Measurements from ENCODE around the gene PCID2. TPM values are rescaled to one million over a fixed set of nuclear protein-coding genes. Genes with fewer than 3 reads are reported as not detected.

Gene PCID2
- total RNA-seq, 3 donors from 2014 or later: 50.2 to 79.2 (median 76.7) TPM

DNA sequence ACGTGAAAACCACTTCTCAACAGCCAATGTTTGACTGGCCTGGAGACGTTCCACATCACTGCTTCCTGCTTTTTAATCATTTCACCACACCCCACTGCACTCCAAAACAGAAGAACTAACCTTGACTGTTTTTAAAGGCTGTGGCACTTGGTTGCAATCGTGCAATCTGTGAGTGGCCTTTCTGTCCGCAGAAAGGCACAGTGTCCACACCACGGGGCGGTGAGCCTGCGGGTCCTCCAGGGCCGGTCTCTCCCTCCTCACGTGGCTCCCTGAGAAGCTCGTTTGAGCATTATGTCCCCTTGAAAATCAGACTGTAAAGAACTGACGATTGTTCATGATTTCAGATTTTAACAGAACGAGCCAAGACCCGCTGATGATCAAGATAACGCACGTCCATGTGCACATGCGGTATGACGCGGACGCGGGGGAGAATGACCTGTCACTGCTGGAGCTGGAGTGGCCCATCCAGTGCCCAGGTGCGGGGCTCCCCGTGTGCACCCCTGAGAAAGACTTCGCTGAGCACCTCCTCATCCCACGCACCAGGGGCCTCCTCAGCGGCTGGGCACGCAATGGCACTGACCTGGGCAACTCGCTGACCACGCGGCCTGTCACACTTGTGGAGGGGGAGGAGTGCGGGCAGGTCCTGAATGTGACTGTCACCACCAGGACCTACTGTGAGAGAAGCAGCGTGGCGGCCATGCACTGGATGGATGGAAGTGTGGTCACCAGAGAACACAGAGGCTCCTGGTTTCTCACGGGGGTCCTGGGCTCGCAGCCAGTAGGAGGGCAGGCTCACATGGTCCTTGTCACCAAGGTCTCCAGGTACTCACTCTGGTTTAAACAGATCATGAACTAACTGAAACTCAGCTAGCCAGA, 37.0 kb downstream of the PCID2 start:
- Histone ChIP-seq H3K9me3 (no peaks in the 10 kb centered on the region), H3K4me3 (no peak overlapping the region), H3K27ac (no peak overlapping the region), H3K4me1 (no peaks in the 10 kb centered on the region), H3K27me3 (no peaks in the 10 kb centered on the region), H3K36me3 (peaks cover 3% of the 10 kb centered on the region)
- intact Hi-C loops (cut with DNase I; ENCODE audit: low total_unique reads): no loop called here
- no peak for DNase-seq (ENCODE audit: low spot score in 2 of 2)
- no peak for TF ChIP-seq POLR2AphosphoS5 (IDR thresholded peaks at IDR 0.05)
- TF ChIP-seq, protein P1, sequence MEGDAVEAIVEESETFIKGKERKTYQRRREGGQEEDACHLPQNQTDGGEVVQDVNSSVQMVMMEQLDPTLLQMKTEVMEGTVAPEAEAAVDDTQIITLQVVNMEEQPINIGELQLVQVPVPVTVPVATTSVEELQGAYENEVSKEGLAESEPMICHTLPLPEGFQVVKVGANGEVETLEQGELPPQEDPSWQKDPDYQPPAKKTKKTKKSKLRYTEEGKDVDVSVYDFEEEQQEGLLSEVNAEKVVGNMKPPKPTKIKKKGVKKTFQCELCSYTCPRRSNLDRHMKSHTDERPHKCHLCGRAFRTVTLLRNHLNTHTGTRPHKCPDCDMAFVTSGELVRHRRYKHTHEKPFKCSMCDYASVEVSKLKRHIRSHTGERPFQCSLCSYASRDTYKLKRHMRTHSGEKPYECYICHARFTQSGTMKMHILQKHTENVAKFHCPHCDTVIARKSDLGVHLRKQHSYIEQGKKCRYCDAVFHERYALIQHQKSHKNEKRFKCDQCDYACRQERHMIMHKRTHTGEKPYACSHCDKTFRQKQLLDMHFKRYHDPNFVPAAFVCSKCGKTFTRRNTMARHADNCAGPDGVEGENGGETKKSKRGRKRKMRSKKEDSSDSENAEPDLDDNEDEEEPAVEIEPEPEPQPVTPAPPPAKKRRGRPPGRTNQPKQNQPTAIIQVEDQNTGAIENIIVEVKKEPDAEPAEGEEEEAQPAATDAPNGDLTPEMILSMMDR (IDR thresholded peaks at IDR 0.05): no peak
- no peak for TF ChIP-seq POLR2A (IDR thresholded peaks at IDR 0.05)

DNA sequence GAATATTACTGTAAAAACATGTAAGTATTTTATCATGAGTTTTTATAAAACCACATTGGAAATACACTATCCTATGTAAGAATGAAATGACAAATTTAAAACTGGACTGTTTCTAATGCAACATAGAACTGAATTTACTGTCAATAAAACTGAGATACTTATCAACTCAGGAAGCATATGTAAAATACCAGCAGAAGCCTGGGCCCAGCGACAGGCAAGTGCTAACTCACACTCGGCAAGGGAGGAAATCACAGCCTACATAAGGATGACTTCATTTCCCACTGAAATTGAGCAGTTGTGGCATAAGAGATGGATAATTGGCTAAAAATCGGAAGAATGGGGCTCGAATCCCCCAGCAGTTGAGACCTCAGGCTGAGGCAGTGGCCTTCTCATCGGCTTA, 38.0 kb downstream of the PCID2 start:
- DNase-seq (ENCODE audit: low spot score in 2 of 2): no peak
- no peaks in the 10 kb centered on the region for H3K27me3 ChIP-seq

DNA sequence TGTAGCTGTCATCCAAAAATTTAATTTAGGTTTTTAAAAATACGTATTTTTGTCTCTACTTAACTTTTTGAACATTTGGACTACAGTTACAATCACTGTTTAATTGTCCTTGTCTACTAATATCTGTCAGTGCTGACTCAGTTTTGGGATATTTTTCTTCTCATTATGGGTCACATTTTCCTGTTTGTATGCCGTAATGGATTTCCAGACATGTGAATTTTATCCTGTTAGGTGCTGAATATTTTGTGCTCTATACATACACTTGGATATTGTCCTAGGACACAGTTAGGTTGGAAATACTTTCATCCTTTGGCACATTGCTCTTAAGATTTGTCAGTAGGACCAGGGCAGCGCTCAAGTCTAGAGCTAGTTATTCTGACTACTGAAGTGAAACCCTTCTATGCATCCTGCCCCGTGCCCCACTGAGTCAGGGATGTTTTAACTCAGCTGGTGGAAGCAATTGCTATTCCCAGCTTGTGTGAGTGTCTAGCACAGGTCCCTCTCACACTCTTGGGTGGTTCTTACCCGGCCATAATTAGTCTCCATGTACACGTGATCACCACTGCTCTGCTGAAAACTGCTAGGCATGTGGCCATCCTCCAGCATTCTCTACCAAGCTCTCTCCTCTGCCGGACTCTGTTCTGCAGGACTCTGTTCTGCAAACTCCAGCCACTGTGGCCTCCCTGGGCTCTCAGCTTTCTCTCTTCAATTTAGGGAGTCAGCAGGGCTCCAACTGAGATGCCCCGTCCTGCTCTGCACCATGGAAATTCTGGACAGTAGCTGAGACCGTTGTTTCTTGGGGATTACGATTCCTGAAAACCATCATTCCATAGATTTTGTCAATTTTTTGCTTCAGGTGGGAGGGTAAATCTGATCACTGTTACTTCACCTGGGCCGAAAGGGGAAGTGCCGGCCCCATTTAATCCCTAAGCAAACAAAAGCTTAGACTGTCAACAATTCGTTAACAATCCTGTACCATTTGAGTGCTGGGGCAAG, 38.9 kb downstream of the PCID2 start:
- no peaks in the 10 kb centered on the region for H3K9me3 ChIP-seq
- TF ChIP-seq POLR2A (IDR thresholded peaks at IDR 0.05) (no peak), POLR2AphosphoS5 (IDR thresholded peaks at IDR 0.05) (no peak)
- TF ChIP-seq, protein P1 (IDR thresholded peaks at IDR 0.05): no peak
- H3K27me3 ChIP-seq: no peaks in the 10 kb centered on the region
- H3K4me3 ChIP-seq: no peak overlapping the region
- intact Hi-C loops (cut with DNase I; ENCODE audit: low total_unique reads): no loop called here
- no peak overlapping the region for H3K27ac ChIP-seq
- H3K36me3 ChIP-seq: no peaks in the 10 kb centered on the region
- no peak for DNase-seq (ENCODE audit: low spot score in 2 of 2)
- H3K4me1 ChIP-seq: no peaks in the 10 kb centered on the region

More for the DNA sequence above, 38.0 kb downstream of the PCID2 start:
- Histone ChIP-seq H3K4me1 (no peaks in the 10 kb centered on the region), H3K4me3 (no peak overlapping the region), H3K27ac (no peak overlapping the region), H3K36me3 (no peaks in the 10 kb centered on the region), H3K9me3 (no peaks in the 10 kb centered on the region)
- TF ChIP-seq POLR2A (IDR thresholded peaks at IDR 0.05) (no peak), POLR2AphosphoS5 (IDR thresholded peaks at IDR 0.05) (no peak)
- intact Hi-C loops (cut with DNase I; ENCODE audit: low total_unique reads): no loop called here

DNA sequence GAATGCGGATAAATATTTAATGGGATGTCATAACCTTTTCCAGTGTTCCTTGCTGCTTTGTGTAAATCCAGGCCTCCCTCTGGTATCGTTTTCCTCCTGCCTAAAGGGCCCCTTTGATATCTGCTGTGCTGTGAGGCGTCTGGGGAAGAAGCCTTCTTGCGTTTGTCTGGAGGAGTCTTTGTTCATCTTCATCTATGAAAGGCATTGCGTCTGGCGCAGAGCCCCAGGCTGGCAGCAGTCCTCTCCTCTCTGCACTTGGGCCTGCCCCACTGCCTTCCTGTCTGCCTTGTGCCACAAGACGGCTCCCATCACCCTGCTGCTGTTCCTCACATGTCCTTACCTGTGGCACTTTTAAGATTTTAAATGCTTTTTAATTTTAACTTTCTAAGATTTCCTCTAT, 40.3 kb downstream of the PCID2 start:
- intact Hi-C loops (cut with DNase I; ENCODE audit: low total_unique reads): no loop called here
- no peaks in the 10 kb centered on the region for H3K36me3 ChIP-seq
- TF ChIP-seq, protein P1 (IDR thresholded peaks at IDR 0.05): no peak
- TF ChIP-seq POLR2AphosphoS5 (IDR thresholded peaks at IDR 0.05) (no peak), POLR2A (IDR thresholded peaks at IDR 0.05) (no peak)
- DNase-seq (ENCODE audit: low spot score in 2 of 2): no peak
- H3K27me3 ChIP-seq: peaks cover 0 to 4% of the 10 kb centered on the region in 2 donors
- no peak overlapping the region for H3K27ac ChIP-seq
- no peaks in the 10 kb centered on the region for H3K9me3 ChIP-seq
- no peaks in the 10 kb centered on the region for H3K4me1 ChIP-seq
- no peak overlapping the region for H3K4me3 ChIP-seq

DNA sequence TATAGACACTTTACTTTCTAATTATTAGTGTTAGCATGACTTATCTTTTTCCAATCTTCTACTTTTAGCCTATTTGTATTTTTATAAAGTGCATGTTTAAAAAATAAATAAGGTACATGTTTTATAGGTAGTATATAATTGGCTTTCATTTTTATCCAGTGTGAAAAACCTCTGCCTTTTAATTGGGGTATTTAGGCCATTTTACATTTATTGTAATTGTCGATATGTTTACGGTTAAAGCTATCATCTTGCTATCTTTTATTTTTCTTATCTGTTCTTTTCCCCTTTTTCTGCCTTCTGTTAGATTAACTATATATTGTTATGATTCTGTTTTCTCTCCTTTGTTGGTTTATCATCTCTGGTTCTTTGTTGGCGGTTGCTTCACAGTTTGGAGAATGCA, 40.9 kb downstream of the PCID2 start:
- no peak for TF ChIP-seq POLR2AphosphoS5 (IDR thresholded peaks at IDR 0.05)
- TF ChIP-seq, protein P1 (IDR thresholded peaks at IDR 0.05): no peak
- TF ChIP-seq POLR2A (IDR thresholded peaks at IDR 0.05): no peak
- H3K9me3 ChIP-seq: no peaks in the 10 kb centered on the region
- no peak for DNase-seq (ENCODE audit: low spot score in 2 of 2)
- H3K27ac ChIP-seq: no peak overlapping the region
- H3K4me1 ChIP-seq: no peaks in the 10 kb centered on the region
- intact Hi-C loops (cut with DNase I; ENCODE audit: low total_unique reads): no loop called here
- no peak overlapping the region for H3K4me3 ChIP-seq
- H3K36me3 ChIP-seq: no peaks in the 10 kb centered on the region
- H3K27me3 ChIP-seq: peaks cover 0 to 9% of the 10 kb centered on the region in 2 donors
